Panc1 (cell line): ENCODE measurements around the gene TLX1.

ENCODE experiments used
- CTCF ChIP-seq: fragments of 450-650 bp; IDR thresholded peaks from 2 replicates; pipeline ENCODE4 v1.5.1; 2017; ENCODE audit warnings: mild to moderate bottlenecking
- POLR2AphosphoS5 ChIP-seq: IDR thresholded peaks from 2 replicates; pipeline ENCODE4 v1.6.1; 2012; ENCODE audit warnings: mild to moderate bottlenecking, low read depth, low read length, moderate library complexity
- REST ChIP-seq, 2 experiments: IDR thresholded peaks; 2 replicates each; pipeline ENCODE4 v1.6.1; 2011 to 2012; ENCODE audit warnings: low read depth in 2 of 2, control low read depth in 1 of 2, low read length in 1 of 2, mild to moderate bottlenecking in 1 of 2, moderate library complexity in 1 of 2; ENCODE audit not compliant: insufficient read depth in 1 of 2

GRCh38 chr10:101085846-101086245 lies 45.3 kb upstream of the TLX1 start:
- TF ChIP-seq REST (IDR thresholded peaks at IDR 0.05; ENCODE audit: insufficient read depth in 1 of 2, low read depth in 2 of 2, low read length in 1 of 2) (no peak), CTCF (no peak), POLR2AphosphoS5 (no peak)
